ENCODE data around the gene FAM171A1. TPM values are rescaled to one million over a fixed set of nuclear protein-coding genes. Genes with fewer than 3 reads are reported as not detected.

The FAM171A1 gene
- total and polyA plus RNA-seq, 2 donors (not counting 3 experiments of a cell fraction or from before 2014, with no cell fraction given): 56.3 to 75.8 TPM

DNA sequence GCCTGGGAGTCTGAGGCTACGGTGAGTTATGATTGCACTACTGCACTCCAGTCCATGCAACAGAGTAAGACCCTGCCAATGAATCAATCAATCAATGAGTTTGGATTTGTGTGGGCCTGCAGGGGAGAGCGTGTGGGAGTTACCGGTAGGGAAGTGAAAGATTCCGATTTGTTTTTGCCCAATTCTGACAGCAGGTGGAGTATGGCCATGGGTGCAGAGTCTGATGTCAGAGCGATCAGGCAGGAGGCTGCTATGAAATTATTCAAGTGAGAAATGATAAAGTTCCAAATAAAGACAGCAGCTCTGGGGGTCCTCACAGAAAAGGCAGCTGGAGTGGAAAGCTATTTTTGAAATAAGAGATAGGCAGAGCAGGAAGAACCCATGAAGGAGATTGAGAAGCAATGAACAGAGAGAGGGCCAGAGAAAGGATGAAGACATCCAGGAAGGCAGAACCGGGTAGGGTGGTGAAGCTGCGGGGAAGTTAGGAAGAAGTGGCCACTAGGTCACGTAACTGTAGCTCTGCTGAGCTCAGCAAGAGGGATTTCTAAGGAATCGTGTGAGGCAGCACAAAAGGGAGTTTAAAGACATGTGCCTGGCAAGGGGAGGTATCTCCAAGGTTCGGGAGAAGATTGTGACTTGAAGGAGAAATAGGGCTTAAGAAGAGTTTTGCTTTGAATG lies 108.9 kb downstream of the FAM171A1 start:
- Histone ChIP-seq H3K9me3 (replicated peaks; ENCODE audit: control insufficient read depth, insufficient read depth, low read length) (no peaks in the 10 kb centered on the region), H3K27ac (ENCODE audit: insufficient read depth, low read depth, low read length) (no peak overlapping the region), H3K27me3 (ENCODE audit: control insufficient read depth in 2 of 2, insufficient read depth in 2 of 2, low read length in 2 of 2) (no peaks in the 10 kb centered on the region), H3K36me3 (ENCODE audit: control insufficient read depth in 2 of 2, extremely low read depth in 1 of 2, insufficient read depth in 2 of 2, low read length in 2 of 2) (peaks cover 3 to 9% of the 10 kb centered on the region in 2 experiments), H3K79me2 (ENCODE audit: control insufficient read depth, insufficient read depth, low read length) (peaks cover 10% of the 10 kb centered on the region), H3K4me3 (replicated peaks in 1 of 3; ENCODE audit: insufficient read depth in 1 of 3, low read depth in 1 of 3, low read length in 3 of 3) (no peak overlapping the region), H3K9me1 (replicated peaks; ENCODE audit: control insufficient read depth, extremely low read depth, insufficient read depth, low read length) (no peaks in the 10 kb centered on the region), H3K4me2 (ENCODE audit: insufficient read depth, low read length) (no peak overlapping the region), H3K9ac (replicated peaks; ENCODE audit: extremely low read depth, insufficient read depth, low read length) (no peak overlapping the region), H2AFZ (ENCODE audit: low read depth, low read length) (no peak overlapping the region), H3K4me1 (ENCODE audit: control insufficient read depth, extremely low read depth, insufficient read depth, low read length) (peaks cover 8% of the 10 kb centered on the region), H4K20me1 (replicated peaks; ENCODE audit: control insufficient read depth, extremely low read depth, insufficient read depth, low read length) (no peaks in the 10 kb centered on the region)
- dilution Hi-C loops (cut with MboI; ENCODE audit: extremely low pct_ligation_motif_present, low sequenced_read_pairs) (no loop called here), intact Hi-C loops (cut with micrococcal nuclease) (loop anchor here (5.0 kb wide), 1 partner anchor 105 kb away; no protein-coding TSS in a partner anchor)
- TF ChIP-seq, protein P1, sequence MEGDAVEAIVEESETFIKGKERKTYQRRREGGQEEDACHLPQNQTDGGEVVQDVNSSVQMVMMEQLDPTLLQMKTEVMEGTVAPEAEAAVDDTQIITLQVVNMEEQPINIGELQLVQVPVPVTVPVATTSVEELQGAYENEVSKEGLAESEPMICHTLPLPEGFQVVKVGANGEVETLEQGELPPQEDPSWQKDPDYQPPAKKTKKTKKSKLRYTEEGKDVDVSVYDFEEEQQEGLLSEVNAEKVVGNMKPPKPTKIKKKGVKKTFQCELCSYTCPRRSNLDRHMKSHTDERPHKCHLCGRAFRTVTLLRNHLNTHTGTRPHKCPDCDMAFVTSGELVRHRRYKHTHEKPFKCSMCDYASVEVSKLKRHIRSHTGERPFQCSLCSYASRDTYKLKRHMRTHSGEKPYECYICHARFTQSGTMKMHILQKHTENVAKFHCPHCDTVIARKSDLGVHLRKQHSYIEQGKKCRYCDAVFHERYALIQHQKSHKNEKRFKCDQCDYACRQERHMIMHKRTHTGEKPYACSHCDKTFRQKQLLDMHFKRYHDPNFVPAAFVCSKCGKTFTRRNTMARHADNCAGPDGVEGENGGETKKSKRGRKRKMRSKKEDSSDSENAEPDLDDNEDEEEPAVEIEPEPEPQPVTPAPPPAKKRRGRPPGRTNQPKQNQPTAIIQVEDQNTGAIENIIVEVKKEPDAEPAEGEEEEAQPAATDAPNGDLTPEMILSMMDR (IDR thresholded peaks at IDR 0.05; ENCODE audit: extremely low read depth in 1 of 2, insufficient read depth in 1 of 2, low read depth in 1 of 2, low read length in 2 of 2): peak in 1 of 2 donors; percentile 35
- no peak for TF ChIP-seq MYC (IDR thresholded peaks at IDR 0.05; ENCODE audit: low read depth, low read length)
- ChIA-PET POLR2A (no interaction called here), CTCF (interaction anchor here (0.7 to 3.5 kb wide), 4 partner anchors 8 to 108 kb away, joined by 3 to 21 read pairs (median 11); partner anchors contain the start of gene FAM171A1)
- FAIRE-seq: peak; percentile 15
- no TSS peak for BruUV-seq (replicated peaks)
- DNase-seq (ENCODE audit: low read depth, low spot score): peak; percentile 29

DNA sequence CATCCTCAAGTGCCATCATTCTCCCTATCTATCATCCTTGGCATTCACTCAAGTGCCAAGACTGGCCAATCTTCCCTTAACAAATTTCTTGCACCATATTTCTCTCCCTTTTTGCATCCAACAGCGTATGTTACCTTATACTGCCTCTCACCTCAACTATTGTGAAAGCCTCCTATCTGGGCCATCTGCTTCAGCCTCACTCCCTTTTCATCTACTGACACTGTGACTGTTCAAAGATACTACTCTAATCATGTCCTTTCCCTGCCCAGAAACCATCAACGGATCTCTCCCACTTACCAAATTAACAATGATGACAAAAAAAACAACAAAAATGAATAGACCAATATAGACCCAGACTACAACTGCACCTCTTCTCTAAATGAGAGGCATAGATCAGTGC lies 112.0 kb downstream of the FAM171A1 start:
- Histone ChIP-seq H3K27me3 (ENCODE audit: control insufficient read depth in 2 of 2, insufficient read depth in 2 of 2, low read length in 2 of 2) (no peaks in the 10 kb centered on the region), H3K4me2 (ENCODE audit: insufficient read depth, low read length) (no peak overlapping the region), H3K9ac (replicated peaks; ENCODE audit: extremely low read depth, insufficient read depth, low read length) (no peak overlapping the region), H4K20me1 (replicated peaks; ENCODE audit: control insufficient read depth, extremely low read depth, insufficient read depth, low read length) (no peaks in the 10 kb centered on the region), H3K79me2 (ENCODE audit: control insufficient read depth, insufficient read depth, low read length) (peaks cover 10% of the 10 kb centered on the region), H2AFZ (ENCODE audit: low read depth, low read length) (no peak overlapping the region), H3K27ac (ENCODE audit: insufficient read depth, low read depth, low read length) (no peak overlapping the region), H3K4me3 (replicated peaks in 1 of 3; ENCODE audit: insufficient read depth in 1 of 3, low read depth in 1 of 3, low read length in 3 of 3) (no peak overlapping the region), H3K9me3 (replicated peaks; ENCODE audit: control insufficient read depth, insufficient read depth, low read length) (no peaks in the 10 kb centered on the region), H3K4me1 (ENCODE audit: control insufficient read depth, extremely low read depth, insufficient read depth, low read length) (peaks cover 28% of the 10 kb centered on the region), H3K9me1 (replicated peaks; ENCODE audit: control insufficient read depth, extremely low read depth, insufficient read depth, low read length) (no peaks in the 10 kb centered on the region), H3K36me3 (ENCODE audit: control insufficient read depth in 2 of 2, extremely low read depth in 1 of 2, insufficient read depth in 2 of 2, low read length in 2 of 2) (no peaks in the 10 kb centered on the region)
- intact Hi-C loops (cut with micrococcal nuclease) (no loop called here), dilution Hi-C loops (cut with MboI; ENCODE audit: extremely low pct_ligation_motif_present, low sequenced_read_pairs) (no loop called here)
- no TSS peak for BruUV-seq (replicated peaks)
- no peak for TF ChIP-seq JUN (IDR thresholded peaks at IDR 0.05; ENCODE audit: borderline replicate concordance, insufficient read depth, insufficient read length, low read depth)
- TF ChIP-seq, protein P2, sequence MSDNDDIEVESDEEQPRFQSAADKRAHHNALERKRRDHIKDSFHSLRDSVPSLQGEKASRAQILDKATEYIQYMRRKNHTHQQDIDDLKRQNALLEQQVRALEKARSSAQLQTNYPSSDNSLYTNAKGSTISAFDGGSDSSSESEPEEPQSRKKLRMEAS (IDR thresholded peaks at IDR 0.05; ENCODE audit: insufficient read depth, insufficient read length): no peak
- no peak for TF ChIP-seq EZH2 (IDR thresholded peaks at IDR 0.05; ENCODE audit: borderline replicate concordance, low read depth, low read length, severe bottlenecking)
- TF ChIP-seq POLR2A (IDR thresholded peaks at IDR 0.05; ENCODE audit: low read depth, low read length): no peak
- TF ChIP-seq, protein P1 (IDR thresholded peaks at IDR 0.05; ENCODE audit: extremely low read depth in 1 of 2, insufficient read depth in 1 of 2, low read depth in 1 of 2, low read length in 2 of 2): no peak
- TF ChIP-seq MYC (IDR thresholded peaks at IDR 0.05; ENCODE audit: low read depth, low read length): no peak
- FAIRE-seq (no peak), DNase-seq (ENCODE audit: low read depth, low spot score) (no peak)
- ChIA-PET POLR2A (no interaction called here), CTCF (no interaction called here)

Data from endothelial cell of umbilical vein (primary cell).